HG03378 (cell line): ENCODE measurements around the gene PLEKHH1.

Source experiments
- ATAC-seq: cut with Tn5 transposase; IDR thresholded peaks from one replicate; pipeline ENCODE4 v1.9.1; 2021; ENCODE audit warnings: mild to moderate bottlenecking, moderate library complexity; ENCODE audit not compliant: unreplicated experiment

Gene PLEKHH1

GRCh38 chr14:67532998-67533753 lies at the start of gene PLEKHH1:
Gene PLEKHH1, plus strand, starts transcription at chr14:67533290. Its CDS starts 8,578 bp downstream, at chr14:67541868.
- ATAC-seq, result no peak

GRCh38 chr14:67483579-67484285 lies 49.4 kb upstream of the PLEKHH1 start:
- no peak for ATAC-seq

- ATAC-seq, result no peak
These were observed 47.5 kb upstream of the PLEKHH1 start for GRCh38 chr14:67485501-67486095.

- ATAC-seq, result no peak
These were observed 46.2 kb upstream of the PLEKHH1 start for GRCh38 chr14:67486890-67487289.

GRCh38 chr14:67487332-67487731 lies 45.8 kb upstream of the PLEKHH1 start:
- no peak for ATAC-seq

- peak; percentile 87 for ATAC-seq
These were observed 44.9 kb upstream of the PLEKHH1 start, which contains the start of gene TMEM229B for GRCh38 chr14:67487937-67488893. Gene TMEM229B, minus strand, starts transcription at chr14:67488721. Its CDS starts 14,798 bp downstream, at chr14:67473923.

- no peak for ATAC-seq
These were observed 42.9 kb upstream of the PLEKHH1 start for GRCh38 chr14:67490196-67490595.

GRCh38 chr14:67491285-67491684 lies 41.8 kb upstream of the PLEKHH1 start:
- no peak for ATAC-seq

GRCh38 chr14:67491741-67492507 lies 41.2 kb upstream of the PLEKHH1 start:
- no peak for ATAC-seq

- ATAC-seq, result no peak
These were observed 40.6 kb upstream of the PLEKHH1 start for GRCh38 chr14:67492538-67492937.

GRCh38 chr14:67493092-67493717 lies 39.9 kb upstream of the PLEKHH1 start:
- ATAC-seq, result peak; percentile 42

- ATAC-seq, result no peak
These were observed 37.3 kb upstream of the PLEKHH1 start for GRCh38 chr14:67495827-67496226.

GRCh38 chr14:67497216-67497615 lies 35.9 kb upstream of the PLEKHH1 start:
- no peak for ATAC-seq

GRCh38 chr14:67497716-67498115 lies 35.4 kb upstream of the PLEKHH1 start:
- ATAC-seq, result no peak

- no peak for ATAC-seq
These were observed 32.1 kb upstream of the PLEKHH1 start for GRCh38 chr14:67500981-67501380.

- ATAC-seq, result no peak
These were observed 31.4 kb upstream of the PLEKHH1 start for GRCh38 chr14:67501670-67502069.

- ATAC-seq, result no peak
These were observed 30.2 kb upstream of the PLEKHH1 start for GRCh38 chr14:67502867-67503266.

GRCh38 chr14:67503331-67503730 lies 29.8 kb upstream of the PLEKHH1 start:
- ATAC-seq, result no peak

- ATAC-seq, result no peak
These were observed 27.8 kb upstream of the PLEKHH1 start for GRCh38 chr14:67505254-67505653.
